Hepatocyte (in vitro differentiated cells): ENCODE measurements around the gene PTPRN2. TPM values are rescaled to one million over a fixed set of nuclear protein-coding genes. Genes with fewer than 3 reads are reported as not detected.

Source experiments
- DNase-seq: peaks from one replicate; pipeline ENCODE4 v3.0.0-alpha.2; 2016; ENCODE audit warnings: low spot score
- H2AFZ ChIP-seq: fragments of 200-600 bp; sonication (generic); 2 replicates; pipeline ENCODE4 v1.6.0; 2016; ENCODE audit warnings: antibody characterized with exemption, mild to moderate bottlenecking
- H3K27ac ChIP-seq: fragments of 200-600 bp; sonication (generic); 2 replicates; pipeline ENCODE4 v1.5.1; 2016; ENCODE audit warnings: mild to moderate bottlenecking
- H3K27me3 ChIP-seq: fragments of 200-600 bp; sonication (generic); 2 replicates; pipeline ENCODE4 v1.6.1; 2016
- H3K36me3 ChIP-seq: fragments of 200-600 bp; sonication (generic); replicated peaks from 2 replicates; pipeline ENCODE4 v1.5.1; 2016; ENCODE audit warnings: low read depth; ENCODE audit not compliant: insufficient read depth
- H3K4me1 ChIP-seq: fragments of 200-600 bp; sonication (generic); 2 replicates; pipeline ENCODE4 v1.5.1; 2016; ENCODE audit warnings: mild to moderate bottlenecking, moderate library complexity; ENCODE audit not compliant: insufficient read depth
- H3K4me2 ChIP-seq: fragments of 200-600 bp; sonication (generic); 2 replicates; pipeline ENCODE4 v1.6.0; 2016
- H3K4me3 ChIP-seq: fragments of 200-600 bp; sonication (generic); 2 replicates; pipeline ENCODE4 v1.5.1; 2016; ENCODE audit warnings: mild to moderate bottlenecking
- H3K79me2 ChIP-seq: fragments of 200-600 bp; sonication (generic); 2 replicates; pipeline ENCODE4 v1.6.0; 2017; ENCODE audit warnings: mild to moderate bottlenecking
- H3K9me2 ChIP-seq: fragments of 200-600 bp; sonication (generic); replicated peaks from 2 replicates; pipeline ENCODE4 v1.6.0; 2017; ENCODE audit warnings: mild to moderate bottlenecking; ENCODE audit not compliant: insufficient read depth
- H3K9me3 ChIP-seq: fragments of 200-600 bp; sonication (generic); 2 replicates; pipeline ENCODE4 v1.5.1; 2016; ENCODE audit warnings: low read depth, mild to moderate bottlenecking
- H4K20me1 ChIP-seq: fragments of 200-600 bp; sonication (generic); 2 replicates; pipeline ENCODE4 v1.6.0; 2016; ENCODE audit warnings: mild to moderate bottlenecking; ENCODE audit not compliant: insufficient read depth, poor library complexity, severe bottlenecking
- CTCF ChIP-seq: fragments of 200-600 bp; sonication (generic); IDR thresholded peaks from 2 replicates; pipeline ENCODE4 v1.5.1; 2016; ENCODE audit warnings: antibody characterized with exemption, mild to moderate bottlenecking; ENCODE audit not compliant: poor library complexity
- EZH2 ChIP-seq: fragments of 200-600 bp; sonication (generic); IDR thresholded peaks from 2 replicates; pipeline ENCODE4 v1.6.1; 2016; ENCODE audit warnings: antibody characterized with exemption, mild to moderate bottlenecking, borderline replicate concordance
- EZH2phosphoT487 ChIP-seq: fragments of 200-600 bp; sonication (generic); IDR thresholded peaks from one replicate; pipeline ENCODE4 v1.6.1; 2018; ENCODE audit warnings: antibody characterized with exemption, mild to moderate bottlenecking, low read depth, moderate library complexity; ENCODE audit not compliant: unreplicated experiment, severe bottlenecking
- WGBS: methylation state at CpG from one replicate; pipeline ENCODE4 v1.1.6; 2016; ENCODE audit warnings: low lambda C conversion rate; ENCODE audit errors: missing lambda C conversion rate; 5-methylcytosine and 5-hydroxymethylcytosine counted together
- polyA plus RNA-seq: library from polyadenylated mRNA; unstranded; fragments of >200 nt; fragmentation: Nextera tagmentation; extraction: Ambion mirVana; gene quantifications from 2 replicates; pipeline ENCODE4 v1.2.1, GENCODE V29; 2016
- total RNA-seq: library from RNA; depleted of rRNA; stranded (reverse); fragments of >200 nt; gene quantifications from 2 replicates; pipeline ENCODE4 v1.2.3, GENCODE V29; 2014

Gene PTPRN2
- total and polyA plus RNA-seq, 2 experiments from 2014 or later: 2.1 to 3.3 TPM

GRCh38 chr7:158497627-158498026, 90.0 kb downstream of the PTPRN2 start:
- 84% methylated on average over 9 of the region's 9 CpGs for WGBS
- Histone ChIP-seq H3K36me3 (no peaks in the 10 kb centered on the region), H4K20me1 (no peaks in the 10 kb centered on the region), H3K4me3 (no peak overlapping the region), H2AFZ (no peak overlapping the region), H3K27ac (peak overlapping the region; percentile 25), H3K27me3 (peaks cover 10% of the 10 kb centered on the region), H3K4me2 (no peak overlapping the region), H3K4me1 (peaks cover 14% of the 10 kb centered on the region), H3K9me3 (no peaks in the 10 kb centered on the region), H3K9me2 (no peaks in the 10 kb centered on the region), H3K79me2 (no peaks in the 10 kb centered on the region)
- TF ChIP-seq EZH2 (no peak), EZH2phosphoT487 (no peak), CTCF (no peak)
- DNase-seq: no peak

GRCh38 chr7:158495786-158496185, 91.8 kb downstream of the PTPRN2 start:
- peak overlapping the region; percentile 14 for H3K4me2 ChIP-seq
- H3K9me2 ChIP-seq: no peaks in the 10 kb centered on the region
- TF ChIP-seq EZH2phosphoT487 (no peak), CTCF (peak; percentile 26)
- DNase-seq: peak; percentile 46
- H3K27me3 ChIP-seq: peaks cover 10% of the 10 kb centered on the region
- 18% methylated on average over 5 of the region's 6 CpGs for WGBS
- H3K79me2 ChIP-seq: no peaks in the 10 kb centered on the region
- H3K27ac ChIP-seq: no peak overlapping the region
- no peaks in the 10 kb centered on the region for H3K9me3 ChIP-seq
- no peaks in the 10 kb centered on the region for H4K20me1 ChIP-seq
- H3K4me3 ChIP-seq: no peak overlapping the region
- H3K36me3 ChIP-seq: no peaks in the 10 kb centered on the region
- no peak overlapping the region for H2AFZ ChIP-seq
- H3K4me1 ChIP-seq: peaks cover 14% of the 10 kb centered on the region

- H4K20me1 ChIP-seq: no peaks in the 10 kb centered on the region
- peak overlapping the region; percentile 14 for H3K4me2 ChIP-seq
- DNase-seq: no peak
- H3K79me2 ChIP-seq: no peaks in the 10 kb centered on the region
- H3K27me3 ChIP-seq: peaks cover 10% of the 10 kb centered on the region
- H3K4me3 ChIP-seq: no peak overlapping the region
- peaks cover 14% of the 10 kb centered on the region for H3K4me1 ChIP-seq
- no peak overlapping the region for H2AFZ ChIP-seq
- no peaks in the 10 kb centered on the region for H3K9me2 ChIP-seq
- 48% methylated on average over 5 of the region's 5 CpGs for WGBS
- no peaks in the 10 kb centered on the region for H3K36me3 ChIP-seq
- no peak overlapping the region for H3K27ac ChIP-seq
- no peaks in the 10 kb centered on the region for H3K9me3 ChIP-seq
- TF ChIP-seq EZH2phosphoT487: no peak
- no peak for TF ChIP-seq EZH2
- no peak for TF ChIP-seq CTCF
These were observed 92.4 kb downstream of the PTPRN2 start for GRCh38 chr7:158495216-158495615.

- H4K20me1 ChIP-seq: no peaks in the 10 kb centered on the region
- no peaks in the 10 kb centered on the region for H3K36me3 ChIP-seq
- no peak overlapping the region for H3K4me2 ChIP-seq
- H3K27ac ChIP-seq: no peak overlapping the region
- H2AFZ ChIP-seq: no peak overlapping the region
- WGBS: 72% methylated on average over 9 of the region's 9 CpGs
- no peak for DNase-seq
- H3K27me3 ChIP-seq: peaks cover 10% of the 10 kb centered on the region
- H3K79me2 ChIP-seq: no peaks in the 10 kb centered on the region
- H3K4me1 ChIP-seq: peaks cover 14% of the 10 kb centered on the region
- TF ChIP-seq CTCF: no peak
- H3K9me3 ChIP-seq: no peaks in the 10 kb centered on the region
- no peak overlapping the region for H3K4me3 ChIP-seq
- no peaks in the 10 kb centered on the region for H3K9me2 ChIP-seq
These were observed 93.0 kb downstream of the PTPRN2 start for GRCh38 chr7:158494643-158495042.
